Measurements from ENCODE around the gene ZNF853.

DNA sequence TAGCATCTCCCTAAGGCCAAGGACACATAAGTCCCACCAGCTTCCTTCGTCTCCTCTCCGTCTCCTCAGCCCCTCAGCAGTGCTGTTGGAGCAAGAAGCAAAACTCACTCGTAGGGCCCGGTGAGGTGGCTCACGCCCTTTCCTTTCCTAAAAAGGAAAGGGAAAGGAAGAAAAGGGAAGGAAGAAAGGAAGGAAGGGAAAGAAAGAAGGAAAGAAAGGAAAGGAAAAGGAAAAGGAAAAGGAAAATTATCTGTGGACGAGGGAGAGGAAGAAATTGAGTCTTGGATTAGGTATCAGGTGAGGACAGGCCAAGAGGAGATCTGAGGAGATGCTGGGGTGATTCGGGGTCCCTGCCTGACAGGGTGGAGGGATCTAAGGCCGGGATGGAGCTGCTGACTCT lies 18.6 kb downstream of the ZNF853 start:
- TF ChIP-seq, protein P1, sequence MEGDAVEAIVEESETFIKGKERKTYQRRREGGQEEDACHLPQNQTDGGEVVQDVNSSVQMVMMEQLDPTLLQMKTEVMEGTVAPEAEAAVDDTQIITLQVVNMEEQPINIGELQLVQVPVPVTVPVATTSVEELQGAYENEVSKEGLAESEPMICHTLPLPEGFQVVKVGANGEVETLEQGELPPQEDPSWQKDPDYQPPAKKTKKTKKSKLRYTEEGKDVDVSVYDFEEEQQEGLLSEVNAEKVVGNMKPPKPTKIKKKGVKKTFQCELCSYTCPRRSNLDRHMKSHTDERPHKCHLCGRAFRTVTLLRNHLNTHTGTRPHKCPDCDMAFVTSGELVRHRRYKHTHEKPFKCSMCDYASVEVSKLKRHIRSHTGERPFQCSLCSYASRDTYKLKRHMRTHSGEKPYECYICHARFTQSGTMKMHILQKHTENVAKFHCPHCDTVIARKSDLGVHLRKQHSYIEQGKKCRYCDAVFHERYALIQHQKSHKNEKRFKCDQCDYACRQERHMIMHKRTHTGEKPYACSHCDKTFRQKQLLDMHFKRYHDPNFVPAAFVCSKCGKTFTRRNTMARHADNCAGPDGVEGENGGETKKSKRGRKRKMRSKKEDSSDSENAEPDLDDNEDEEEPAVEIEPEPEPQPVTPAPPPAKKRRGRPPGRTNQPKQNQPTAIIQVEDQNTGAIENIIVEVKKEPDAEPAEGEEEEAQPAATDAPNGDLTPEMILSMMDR (IDR thresholded peaks at IDR 0.05; ENCODE audit: insufficient read depth, low read depth, low read length), result no peak
- TF ChIP-seq EZH2 (IDR thresholded peaks at IDR 0.05; ENCODE audit: insufficient read depth, low read length), result no peak

Measured in astrocyte (in vitro differentiated cells and primary cell).